Measurements from ENCODE around the gene CRABP1.
A peak's percentile ranks its signal among the peaks of the same experiment; 100 is the strongest.

CRABP1 gene

DNA sequence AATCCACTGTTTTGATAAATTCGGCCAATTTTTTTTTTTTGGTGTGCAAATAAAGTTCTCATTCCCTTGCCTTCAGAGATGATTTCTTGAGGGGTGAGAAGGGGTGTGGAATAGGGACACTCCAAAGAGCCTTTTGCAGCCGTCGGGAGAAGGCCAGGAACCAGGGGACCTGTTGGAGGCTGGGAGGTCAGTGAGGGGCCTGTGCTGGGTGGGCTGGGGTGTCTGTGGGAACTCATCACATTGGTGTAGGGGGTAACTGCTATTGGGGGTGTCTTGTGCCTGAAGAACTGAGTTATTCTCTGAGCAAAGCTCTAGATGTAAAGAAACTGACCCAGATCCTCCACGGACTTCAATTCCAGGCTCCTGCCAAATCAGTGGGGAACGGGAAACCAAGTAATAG, 27.2 kb upstream of the CRABP1 start (continued):
- TF ChIP-seq ZNF776 (tag by site-specific recombination; IDR thresholded peaks at IDR 0.05; ENCODE audit: borderline replicate concordance), result no peak

DNA sequence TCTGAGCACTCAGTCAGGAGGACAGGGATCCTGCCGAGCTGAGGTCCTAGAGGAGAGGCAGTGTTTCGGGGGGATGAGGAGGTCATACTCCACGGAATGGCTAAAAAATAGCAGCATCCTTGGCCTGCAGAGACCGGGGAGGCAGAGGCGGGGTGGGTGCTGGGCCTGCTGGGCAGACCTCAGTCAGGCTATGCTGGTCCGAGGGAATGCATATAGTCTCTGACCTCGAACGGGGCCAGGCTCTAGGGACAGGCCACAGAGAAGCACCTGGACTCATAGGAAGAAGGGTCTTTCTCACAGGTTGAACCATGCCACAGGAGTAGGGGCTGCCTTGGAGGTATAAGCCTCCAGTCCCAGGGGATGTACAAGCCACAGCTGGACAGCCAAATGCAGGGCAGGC, 26.8 kb upstream of the CRABP1 start:
- POLR2A ChIA-PET, result no interaction called here
- CTCF ChIA-PET, result no interaction called here
- H3K4me1 ChIP-seq (ENCODE audit: control insufficient read depth, insufficient read depth, low read length), result no peaks in the 10 kb centered on the region
- TF ChIP-seq, protein P1, sequence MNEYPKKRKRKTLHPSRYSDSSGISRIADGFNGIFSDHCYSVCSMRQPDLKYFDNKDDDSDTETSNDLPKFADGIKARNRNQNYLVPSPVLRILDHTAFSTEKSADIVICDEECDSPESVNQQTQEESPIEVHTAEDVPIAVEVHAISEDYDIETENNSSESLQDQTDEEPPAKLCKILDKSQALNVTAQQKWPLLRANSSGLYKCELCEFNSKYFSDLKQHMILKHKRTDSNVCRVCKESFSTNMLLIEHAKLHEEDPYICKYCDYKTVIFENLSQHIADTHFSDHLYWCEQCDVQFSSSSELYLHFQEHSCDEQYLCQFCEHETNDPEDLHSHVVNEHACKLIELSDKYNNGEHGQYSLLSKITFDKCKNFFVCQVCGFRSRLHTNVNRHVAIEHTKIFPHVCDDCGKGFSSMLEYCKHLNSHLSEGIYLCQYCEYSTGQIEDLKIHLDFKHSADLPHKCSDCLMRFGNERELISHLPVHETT (tag by site-specific recombination; IDR thresholded peaks at IDR 0.05), result no peak
- TF ChIP-seq, protein P2, sequence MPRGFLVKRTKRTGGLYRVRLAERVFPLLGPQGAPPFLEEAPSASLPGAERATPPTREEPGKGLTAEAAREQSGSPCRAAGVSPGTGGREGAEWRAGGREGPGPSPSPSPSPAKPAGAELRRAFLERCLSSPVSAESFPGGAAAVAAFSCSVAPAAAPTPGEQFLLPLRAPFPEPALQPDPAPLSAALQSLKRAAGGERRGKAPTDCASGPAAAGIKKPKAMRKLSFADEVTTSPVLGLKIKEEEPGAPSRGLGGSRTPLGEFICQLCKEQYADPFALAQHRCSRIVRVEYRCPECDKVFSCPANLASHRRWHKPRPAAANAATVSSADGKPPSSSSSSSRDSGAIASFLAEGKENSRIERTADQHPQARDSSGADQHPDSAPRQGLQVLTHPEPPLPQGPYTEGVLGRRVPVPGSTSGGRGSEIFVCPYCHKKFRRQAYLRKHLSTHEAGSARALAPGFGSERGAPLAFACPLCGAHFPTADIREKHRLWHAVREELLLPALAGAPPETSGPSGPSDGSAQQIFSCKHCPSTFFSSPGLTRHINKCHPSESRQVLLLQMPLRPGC (tag by site-specific recombination; IDR thresholded peaks at IDR 0.05), result no peak
- no peak for TF ChIP-seq ZNF549 (tag by site-specific recombination; IDR thresholded peaks at IDR 0.05)
- no peak for TF ChIP-seq SP3 (tag by site-specific recombination; IDR thresholded peaks at IDR 0.05)
- no peak for TF ChIP-seq ZNF16 (tag by site-specific recombination; IDR thresholded peaks at IDR 0.05; ENCODE audit: low read depth)
- TF ChIP-seq, protein P3, sequence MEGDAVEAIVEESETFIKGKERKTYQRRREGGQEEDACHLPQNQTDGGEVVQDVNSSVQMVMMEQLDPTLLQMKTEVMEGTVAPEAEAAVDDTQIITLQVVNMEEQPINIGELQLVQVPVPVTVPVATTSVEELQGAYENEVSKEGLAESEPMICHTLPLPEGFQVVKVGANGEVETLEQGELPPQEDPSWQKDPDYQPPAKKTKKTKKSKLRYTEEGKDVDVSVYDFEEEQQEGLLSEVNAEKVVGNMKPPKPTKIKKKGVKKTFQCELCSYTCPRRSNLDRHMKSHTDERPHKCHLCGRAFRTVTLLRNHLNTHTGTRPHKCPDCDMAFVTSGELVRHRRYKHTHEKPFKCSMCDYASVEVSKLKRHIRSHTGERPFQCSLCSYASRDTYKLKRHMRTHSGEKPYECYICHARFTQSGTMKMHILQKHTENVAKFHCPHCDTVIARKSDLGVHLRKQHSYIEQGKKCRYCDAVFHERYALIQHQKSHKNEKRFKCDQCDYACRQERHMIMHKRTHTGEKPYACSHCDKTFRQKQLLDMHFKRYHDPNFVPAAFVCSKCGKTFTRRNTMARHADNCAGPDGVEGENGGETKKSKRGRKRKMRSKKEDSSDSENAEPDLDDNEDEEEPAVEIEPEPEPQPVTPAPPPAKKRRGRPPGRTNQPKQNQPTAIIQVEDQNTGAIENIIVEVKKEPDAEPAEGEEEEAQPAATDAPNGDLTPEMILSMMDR (tag by site-specific recombination; IDR thresholded peaks at IDR 0.05), result no peak
- TF ChIP-seq EGR2 (tag by site-specific recombination; IDR thresholded peaks at IDR 0.05; ENCODE audit: low read depth), result no peak
- TF ChIP-seq PRDM1 (tag by site-specific recombination; IDR thresholded peaks at IDR 0.05), result no peak
- TF ChIP-seq ZNF529 (tag by site-specific recombination; IDR thresholded peaks at IDR 0.05; ENCODE audit: insufficient replicate concordance), result no peak
- TF ChIP-seq ZNF555 (tag by site-specific recombination; conservative IDR thresholded peaks at IDR 0.05), result no peak
- TF ChIP-seq SP7 (tag by site-specific recombination; IDR thresholded peaks at IDR 0.05), result no peak
- no peak for TF ChIP-seq ZXDB (tag by site-specific recombination; IDR thresholded peaks at IDR 0.05)
- TF ChIP-seq ZNF311 (tag by site-specific recombination; IDR thresholded peaks at IDR 0.05; ENCODE audit: borderline replicate concordance), result no peak
- TF ChIP-seq KLF7 (tag by site-specific recombination; IDR thresholded peaks at IDR 0.05; ENCODE audit: borderline replicate concordance), result no peak
- no peak overlapping the region for H3K27ac ChIP-seq (ENCODE audit: extremely low read depth, low read depth, low read length)
- no peaks in the 10 kb centered on the region for H3K36me3 ChIP-seq (ENCODE audit: control insufficient read depth in 2 of 2, insufficient read depth in 1 of 2, low read length in 2 of 2)
- H3K4me3 ChIP-seq (ENCODE audit: low read depth, low read length), result no peak overlapping the region
- no peaks in the 10 kb centered on the region for H3K9me3 ChIP-seq (ENCODE audit: control insufficient read depth, insufficient read depth, low read depth, low read length)

DNA sequence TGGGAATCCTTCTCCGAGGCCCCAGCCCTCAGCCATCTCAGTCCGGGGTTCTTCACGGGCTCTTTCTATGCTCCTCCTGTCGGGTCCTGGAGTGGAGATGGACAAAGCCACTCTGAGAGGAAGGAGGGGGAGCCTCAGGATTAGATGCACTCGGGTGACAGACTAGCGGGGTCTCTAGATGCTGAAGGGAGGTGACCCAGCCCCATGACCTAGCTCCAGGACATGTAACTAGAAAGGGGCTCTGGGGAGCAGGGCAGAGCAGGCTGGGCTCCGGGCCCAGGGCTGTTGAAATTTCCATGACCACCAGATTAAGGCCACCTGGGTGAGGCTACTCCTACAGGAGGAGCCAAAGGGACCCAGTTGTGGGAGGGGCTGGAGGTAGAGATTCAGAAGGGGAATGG, 26.0 kb upstream of the CRABP1 start:
- POLR2A ChIA-PET, result no interaction called here
- no peaks in the 10 kb centered on the region for H3K4me1 ChIP-seq (ENCODE audit: control insufficient read depth, insufficient read depth, low read length)
- TF ChIP-seq, protein P4, sequence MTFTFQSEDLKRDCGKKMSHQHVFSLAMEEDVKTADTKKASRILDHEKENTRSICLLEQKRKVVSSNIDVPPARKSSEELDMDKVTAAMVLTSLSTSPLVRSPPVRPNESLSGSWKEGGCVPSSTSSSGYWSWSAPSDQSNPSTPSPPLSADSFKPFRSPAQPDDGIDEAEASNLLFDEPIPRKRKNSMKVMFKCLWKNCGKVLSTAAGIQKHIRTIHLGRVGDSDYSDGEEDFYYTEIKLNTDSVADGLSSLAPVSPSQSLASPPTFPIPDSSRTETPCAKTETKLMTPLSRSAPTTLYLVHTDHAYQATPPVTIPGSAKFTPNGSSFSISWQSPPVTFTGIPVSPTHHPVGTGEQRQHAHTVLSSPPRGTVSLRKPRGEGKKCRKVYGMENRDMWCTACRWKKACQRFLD (tag by site-specific recombination; IDR thresholded peaks at IDR 0.05), result no peak
- TF ChIP-seq, protein P5, sequence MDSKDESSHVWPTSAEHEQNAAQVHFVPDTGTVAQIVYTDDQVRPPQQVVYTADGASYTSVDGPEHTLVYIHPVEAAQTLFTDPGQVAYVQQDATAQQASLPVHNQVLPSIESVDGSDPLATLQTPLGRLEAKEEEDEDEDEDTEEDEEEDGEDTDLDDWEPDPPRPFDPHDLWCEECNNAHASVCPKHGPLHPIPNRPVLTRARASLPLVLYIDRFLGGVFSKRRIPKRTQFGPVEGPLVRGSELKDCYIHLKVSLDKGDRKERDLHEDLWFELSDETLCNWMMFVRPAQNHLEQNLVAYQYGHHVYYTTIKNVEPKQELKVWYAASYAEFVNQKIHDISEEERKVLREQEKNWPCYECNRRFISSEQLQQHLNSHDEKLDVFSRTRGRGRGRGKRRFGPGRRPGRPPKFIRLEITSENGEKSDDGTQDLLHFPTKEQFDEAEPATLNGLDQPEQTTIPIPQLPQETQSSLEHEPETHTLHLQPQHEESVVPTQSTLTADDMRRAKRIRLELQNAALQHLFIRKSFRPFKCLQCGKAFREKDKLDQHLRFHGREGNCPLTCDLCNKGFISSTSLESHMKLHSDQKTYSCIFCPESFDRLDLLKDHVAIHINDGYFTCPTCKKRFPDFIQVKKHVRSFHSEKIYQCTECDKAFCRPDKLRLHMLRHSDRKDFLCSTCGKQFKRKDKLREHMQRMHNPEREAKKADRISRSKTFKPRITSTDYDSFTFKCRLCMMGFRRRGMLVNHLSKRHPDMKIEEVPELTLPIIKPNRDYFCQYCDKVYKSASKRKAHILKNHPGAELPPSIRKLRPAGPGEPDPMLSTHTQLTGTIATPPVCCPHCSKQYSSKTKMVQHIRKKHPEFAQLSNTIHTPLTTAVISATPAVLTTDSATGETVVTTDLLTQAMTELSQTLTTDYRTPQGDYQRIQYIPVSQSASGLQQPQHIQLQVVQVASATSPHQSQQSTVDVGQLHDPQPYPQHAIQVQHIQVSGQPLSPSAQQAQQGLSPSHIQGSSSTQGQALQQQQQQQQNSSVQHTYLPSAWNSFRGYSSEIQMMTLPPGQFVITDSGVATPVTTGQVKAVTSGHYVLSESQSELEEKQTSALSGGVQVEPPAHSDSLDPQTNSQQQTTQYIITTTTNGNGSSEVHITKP (tag by site-specific recombination; IDR thresholded peaks at IDR 0.05), result peak; percentile 73
- TF ChIP-seq ZNF121 (tag by site-specific recombination; IDR thresholded peaks at IDR 0.05), result no peak
- H3K36me3 ChIP-seq (ENCODE audit: control insufficient read depth in 2 of 2, insufficient read depth in 1 of 2, low read length in 2 of 2), result no peaks in the 10 kb centered on the region
- H3K9me3 ChIP-seq (ENCODE audit: control insufficient read depth, insufficient read depth, low read depth, low read length), result no peaks in the 10 kb centered on the region
- no peak overlapping the region for H3K27ac ChIP-seq (ENCODE audit: extremely low read depth, low read depth, low read length)
- CTCF ChIA-PET, result interaction anchor here (4.5 kb wide), 1 partner anchor 109 kb away, joined by 30 read pairs; no protein-coding TSS in a partner anchor
- no peak overlapping the region for H3K4me3 ChIP-seq (ENCODE audit: low read depth, low read length)

Data from HEK293 (cell line).